ENCODE results near the gene SUMO2.

DNA sequence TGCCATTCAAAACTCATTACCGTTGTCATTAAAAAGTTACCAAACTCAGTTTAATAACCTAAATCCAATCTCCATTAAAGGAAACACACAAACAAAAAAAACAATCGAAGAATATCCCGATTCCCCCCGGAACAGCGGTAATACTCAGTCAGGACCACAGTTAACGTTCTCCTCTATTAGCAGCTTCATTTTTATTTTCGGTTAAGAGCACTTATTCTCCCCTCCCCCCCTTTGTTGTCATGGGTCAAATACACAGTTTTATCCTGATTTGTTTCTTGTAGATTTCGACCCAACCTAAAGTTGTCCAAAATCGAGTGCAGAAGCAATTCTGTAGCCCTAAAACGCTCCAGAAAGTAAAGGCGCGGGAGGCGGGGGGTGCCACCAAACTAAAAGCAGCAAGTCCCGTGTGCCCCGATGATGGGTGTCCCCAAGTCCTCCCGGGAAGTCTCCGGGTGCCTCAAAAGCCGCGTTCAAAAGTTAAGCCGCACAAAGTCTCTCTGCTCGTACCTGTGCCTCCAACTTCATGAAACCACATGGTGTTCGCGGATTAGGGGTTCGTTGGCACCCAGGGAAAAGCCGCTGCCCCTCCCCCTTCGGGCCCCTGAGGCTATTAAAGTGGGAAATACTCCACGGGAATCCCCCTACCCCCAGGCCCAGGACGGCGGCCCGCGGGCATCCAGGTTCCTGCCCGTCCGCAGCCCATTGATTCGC, 996 bp downstream of the SUMO2 start:
- TF ChIP-seq, protein P1, sequence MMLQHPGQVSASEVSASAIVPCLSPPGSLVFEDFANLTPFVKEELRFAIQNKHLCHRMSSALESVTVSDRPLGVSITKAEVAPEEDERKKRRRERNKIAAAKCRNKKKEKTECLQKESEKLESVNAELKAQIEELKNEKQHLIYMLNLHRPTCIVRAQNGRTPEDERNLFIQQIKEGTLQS (CRISPR knock-in tag; conservative IDR thresholded peaks at IDR 0.05) = no peak
- TF ChIP-seq CTCF (IDR thresholded peaks at IDR 0.05) = no peak
